HFFc6 (cell line): ENCODE measurements around the gene ANKS1A. TPM values are rescaled to one million over a fixed set of nuclear protein-coding genes. Genes with fewer than 3 reads are reported as not detected.

Source experiments
- DNase-seq: peaks from one replicate; pipeline ENCODE4 v3.0.0-alpha.2; 2018
- H3K27ac Mint-ChIP-seq: 2 replicates; pipeline ENCODE4 v1.8.0; 2020; ENCODE audit warnings: mild to moderate bottlenecking, mixed read lengths
- H3K27me3 Mint-ChIP-seq: 2 replicates; pipeline ENCODE4 v1.8.0; 2021; ENCODE audit warnings: mild to moderate bottlenecking, moderate library complexity, mixed read lengths; ENCODE audit not compliant: insufficient read depth
- H3K36me3 Mint-ChIP-seq: 2 replicates; pipeline ENCODE4 v1.8.0; 2021; ENCODE audit warnings: low read depth, mixed read lengths
- H3K4me1 Mint-ChIP-seq: 2 replicates; pipeline ENCODE4 v1.8.0; 2020; ENCODE audit warnings: low read depth, mixed read lengths
- H3K4me3 Mint-ChIP-seq: 2 replicates; pipeline ENCODE4 v1.8.0; 2020; ENCODE audit warnings: mild to moderate bottlenecking, moderate library complexity, mixed read lengths
- H3K9me3 Mint-ChIP-seq: 2 replicates; pipeline ENCODE4 v1.8.0; 2020; ENCODE audit warnings: mild to moderate bottlenecking, mixed read lengths
- total RNA-seq, 6 experiments: library from RNA; stranded (reverse); fragmentation: NEBNext Ultra II Directional; extraction: Animal tissue kit (Norgen Biotek cat#: 25700); gene quantifications; 2 replicates in 1 of 6; 3 replicates in 5 of 6; pipeline ENCODE4 v1.2.3, GENCODE V29; 2021
- TF ChIP-seq, protein P1 (sequence below): fragments of 200-600 bp; sonication (generic); IDR thresholded peaks from 2 replicates; pipeline ENCODE4 v1.5.0; 2021; ENCODE audit warnings: antibody characterized with exemption, mild to moderate bottlenecking

ANKS1A gene
- total RNA-seq, 6 experiments from 2014 or later = 11.6 to 13.5 (median 13.1) TPM

DNA sequence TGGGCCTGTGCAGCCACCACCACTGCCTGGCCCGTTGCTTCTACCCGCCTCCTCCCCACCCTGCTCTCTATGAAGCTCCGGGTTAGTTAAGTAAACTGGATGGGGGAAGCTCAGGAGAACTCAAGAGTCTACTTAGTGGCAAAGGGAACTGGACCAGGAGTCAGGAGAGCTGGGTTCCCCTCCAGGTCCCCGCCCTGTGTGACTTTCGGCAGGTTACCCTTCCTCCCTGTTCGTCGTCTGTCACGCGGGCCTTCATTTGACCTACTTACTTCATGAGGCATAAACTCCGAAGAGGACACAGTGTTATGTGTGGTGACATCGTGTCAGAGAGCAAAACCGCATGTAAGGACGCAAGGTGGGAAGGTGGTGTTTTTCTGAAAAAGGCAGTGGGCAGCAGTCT, 176.8 kb downstream of the ANKS1A start:
- H3K4me3 Mint-ChIP-seq = no peak overlapping the region
- no peaks in the 10 kb centered on the region; the same call in 1 of the 2 replicates for H3K27me3 Mint-ChIP-seq
- H3K9me3 Mint-ChIP-seq = no peaks in the 10 kb centered on the region
- peaks cover 13% of the 10 kb centered on the region for H3K4me1 Mint-ChIP-seq
- H3K27ac Mint-ChIP-seq = no peak overlapping the region
- no peak for DNase-seq
- no peaks in the 10 kb centered on the region for H3K36me3 Mint-ChIP-seq
- TF ChIP-seq, protein P1, sequence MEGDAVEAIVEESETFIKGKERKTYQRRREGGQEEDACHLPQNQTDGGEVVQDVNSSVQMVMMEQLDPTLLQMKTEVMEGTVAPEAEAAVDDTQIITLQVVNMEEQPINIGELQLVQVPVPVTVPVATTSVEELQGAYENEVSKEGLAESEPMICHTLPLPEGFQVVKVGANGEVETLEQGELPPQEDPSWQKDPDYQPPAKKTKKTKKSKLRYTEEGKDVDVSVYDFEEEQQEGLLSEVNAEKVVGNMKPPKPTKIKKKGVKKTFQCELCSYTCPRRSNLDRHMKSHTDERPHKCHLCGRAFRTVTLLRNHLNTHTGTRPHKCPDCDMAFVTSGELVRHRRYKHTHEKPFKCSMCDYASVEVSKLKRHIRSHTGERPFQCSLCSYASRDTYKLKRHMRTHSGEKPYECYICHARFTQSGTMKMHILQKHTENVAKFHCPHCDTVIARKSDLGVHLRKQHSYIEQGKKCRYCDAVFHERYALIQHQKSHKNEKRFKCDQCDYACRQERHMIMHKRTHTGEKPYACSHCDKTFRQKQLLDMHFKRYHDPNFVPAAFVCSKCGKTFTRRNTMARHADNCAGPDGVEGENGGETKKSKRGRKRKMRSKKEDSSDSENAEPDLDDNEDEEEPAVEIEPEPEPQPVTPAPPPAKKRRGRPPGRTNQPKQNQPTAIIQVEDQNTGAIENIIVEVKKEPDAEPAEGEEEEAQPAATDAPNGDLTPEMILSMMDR = no peak

DNA sequence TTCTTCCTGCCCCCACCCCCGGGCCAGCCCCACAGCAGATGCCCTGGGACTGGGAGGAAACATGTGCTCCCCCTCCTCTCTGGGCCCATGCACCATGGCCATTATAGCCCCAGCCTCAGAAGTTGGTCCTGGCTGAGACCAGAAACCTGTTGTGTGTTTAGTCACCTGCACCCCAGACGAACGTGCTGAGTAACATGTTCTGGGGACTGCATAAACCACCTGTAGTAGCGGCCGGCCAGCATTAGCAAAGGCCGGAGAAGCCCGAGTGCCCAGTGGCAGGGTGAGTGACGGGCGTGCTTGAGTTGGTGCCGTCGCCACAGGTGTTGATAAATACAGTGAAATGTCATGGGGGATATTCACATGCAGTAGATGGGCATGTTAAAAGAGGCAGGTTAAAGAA, 178.2 kb downstream of the ANKS1A start:
- H3K27me3 Mint-ChIP-seq = no peaks in the 10 kb centered on the region; the same call in 1 of the 2 replicates
- H3K9me3 Mint-ChIP-seq = no peaks in the 10 kb centered on the region
- no peaks in the 10 kb centered on the region for H3K4me1 Mint-ChIP-seq
- TF ChIP-seq, protein P1 = no peak
- DNase-seq = no peak
- no peak overlapping the region for H3K27ac Mint-ChIP-seq
- no peaks in the 10 kb centered on the region for H3K36me3 Mint-ChIP-seq
- no peak overlapping the region for H3K4me3 Mint-ChIP-seq

DNA sequence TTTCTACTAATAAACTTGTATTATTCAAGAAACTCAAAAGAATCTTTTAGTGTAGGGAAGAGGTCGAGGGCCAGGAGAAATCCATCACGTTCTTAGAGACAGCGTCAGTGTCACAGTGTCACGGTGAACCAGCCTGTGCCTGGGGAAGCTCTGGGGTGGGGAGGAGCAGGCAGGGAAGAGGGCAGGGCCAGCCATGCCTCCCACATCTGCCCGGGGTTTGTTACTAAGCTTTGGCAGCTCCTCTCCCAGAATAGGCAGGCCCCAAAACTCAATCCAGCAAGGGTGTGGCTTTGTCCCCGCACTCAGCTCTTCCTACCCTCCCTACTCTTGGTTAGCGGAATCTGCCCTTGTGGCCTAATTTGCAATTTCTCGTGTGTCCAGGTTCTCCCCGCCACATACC, 179.2 kb downstream of the ANKS1A start:
- no peaks in the 10 kb centered on the region for H3K4me1 Mint-ChIP-seq
- TF ChIP-seq, protein P1 = no peak
- no peak overlapping the region for H3K27ac Mint-ChIP-seq
- no peaks in the 10 kb centered on the region for H3K36me3 Mint-ChIP-seq
- DNase-seq = no peak
- no peak overlapping the region for H3K4me3 Mint-ChIP-seq
- H3K27me3 Mint-ChIP-seq = no peaks in the 10 kb centered on the region; the same call in none of the 2 replicates
- H3K9me3 Mint-ChIP-seq = no peaks in the 10 kb centered on the region

DNA sequence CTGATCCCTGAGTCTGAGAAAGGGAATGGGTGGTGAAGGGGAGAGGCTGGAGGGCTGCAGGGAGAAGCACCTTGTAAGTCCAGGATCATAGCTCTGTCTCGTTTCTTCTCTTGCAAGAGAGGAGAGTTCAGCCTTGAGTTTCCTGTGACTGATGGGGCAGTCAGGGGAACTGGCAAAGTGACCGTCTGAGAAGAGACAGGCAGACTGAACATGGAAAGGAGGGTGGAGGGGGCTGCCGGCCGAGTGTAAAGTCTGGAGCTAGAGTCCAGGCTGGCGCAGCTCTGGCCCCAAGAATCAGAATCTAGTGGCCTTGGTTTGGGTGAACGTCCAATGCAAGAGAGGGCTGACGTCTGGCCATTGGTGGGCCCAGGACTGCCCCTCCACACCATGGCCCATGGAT, 179.6 kb downstream of the ANKS1A start:
- no peaks in the 10 kb centered on the region for H3K9me3 Mint-ChIP-seq
- H3K36me3 Mint-ChIP-seq = no peaks in the 10 kb centered on the region
- H3K27ac Mint-ChIP-seq = no peak overlapping the region
- TF ChIP-seq, protein P1 = no peak
- no peak for DNase-seq
- H3K4me1 Mint-ChIP-seq = no peaks in the 10 kb centered on the region
- no peak overlapping the region for H3K4me3 Mint-ChIP-seq
- no peaks in the 10 kb centered on the region; the same call in none of the 2 replicates for H3K27me3 Mint-ChIP-seq

DNA sequence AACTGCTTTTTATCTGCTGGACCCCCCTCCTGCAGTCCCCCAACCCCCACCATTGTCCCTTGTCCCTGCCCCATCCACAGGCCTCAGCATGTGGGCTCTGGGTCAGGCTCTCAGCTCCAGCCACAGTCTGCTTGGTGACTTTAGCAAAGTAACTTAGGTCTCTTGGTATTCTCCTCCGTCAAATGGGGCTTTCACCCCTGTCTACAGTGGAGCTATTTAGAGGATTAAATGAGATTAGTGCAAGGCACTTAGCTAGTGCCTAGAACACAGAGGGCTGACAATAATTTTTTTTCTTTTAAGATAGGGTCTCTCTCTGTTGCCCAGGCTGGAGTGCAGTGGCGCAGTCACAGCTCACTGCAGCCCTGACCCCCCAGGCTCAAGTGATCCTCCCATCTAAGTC, 180.2 kb downstream of the ANKS1A start:
- no peak for DNase-seq
- Mint-ChIP-seq H3K4me3 (no peak overlapping the region), H3K27me3 (no peaks in the 10 kb centered on the region; the same call in none of the 2 replicates), H3K4me1 (no peaks in the 10 kb centered on the region), H3K36me3 (no peaks in the 10 kb centered on the region), H3K27ac (no peak overlapping the region), H3K9me3 (no peaks in the 10 kb centered on the region)
- TF ChIP-seq, protein P1 = no peak

DNA sequence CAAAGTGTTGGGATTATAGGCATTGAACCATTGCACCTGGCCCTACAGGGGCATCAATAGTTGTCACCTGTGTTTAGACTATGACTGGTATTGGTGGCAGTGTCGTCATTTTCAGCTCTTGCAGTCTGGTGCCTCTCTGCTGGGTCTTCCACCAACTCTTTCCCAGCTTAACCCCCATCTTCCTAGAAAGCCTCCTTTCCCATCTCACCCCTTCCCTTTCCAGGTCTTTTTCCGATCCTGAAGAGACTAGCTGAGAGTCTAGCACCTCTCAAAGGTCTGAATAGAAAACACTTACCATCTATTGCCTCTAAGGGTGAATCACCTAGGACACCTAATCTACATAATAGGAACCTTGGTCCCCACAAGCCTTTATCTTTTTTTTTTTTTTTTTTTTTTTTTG, 181.1 kb downstream of the ANKS1A start:
- Mint-ChIP-seq H3K36me3 (no peaks in the 10 kb centered on the region), H3K27me3 (no peaks in the 10 kb centered on the region; the same call in none of the 2 replicates), H3K27ac (no peak overlapping the region), H3K4me3 (no peak overlapping the region), H3K9me3 (no peaks in the 10 kb centered on the region), H3K4me1 (no peaks in the 10 kb centered on the region)
- no peak for DNase-seq
- TF ChIP-seq, protein P1 = no peak
